NB4 (cell line): Measurements from ENCODE around the gene GJC1.
A peak's percentile ranks its signal among the peaks of the same experiment; 100 is the strongest.

ENCODE experiments used
- DNase-seq: peaks from one replicate; pipeline ENCODE4 v3.0.0; 2010; ENCODE audit warnings: low read depth
- H3K4me3 ChIP-seq: one replicate; pipeline ENCODE4 v1.5.1; 2011; ENCODE audit warnings: mild to moderate bottlenecking, low read depth, low read length, moderate library complexity
- CTCF ChIP-seq: IDR thresholded peaks from one replicate; pipeline ENCODE4 v1.5.1; 2012; ENCODE audit warnings: low read depth, low read length
- MAX ChIP-seq: IDR thresholded peaks from 2 replicates; pipeline ENCODE4 v1.6.1; 2011; ENCODE audit warnings: low read depth, low read length
- MYC ChIP-seq: IDR thresholded peaks from 2 replicates; pipeline ENCODE4 v1.6.1; 2011; ENCODE audit warnings: low read depth, low read length
- POLR2A ChIP-seq: IDR thresholded peaks from 2 replicates; pipeline ENCODE4 v1.6.1; 2011; ENCODE audit warnings: mild to moderate bottlenecking; ENCODE audit not compliant: insufficient read length; ENCODE audit errors: extremely low read depth

The GJC1 gene

DNA sequence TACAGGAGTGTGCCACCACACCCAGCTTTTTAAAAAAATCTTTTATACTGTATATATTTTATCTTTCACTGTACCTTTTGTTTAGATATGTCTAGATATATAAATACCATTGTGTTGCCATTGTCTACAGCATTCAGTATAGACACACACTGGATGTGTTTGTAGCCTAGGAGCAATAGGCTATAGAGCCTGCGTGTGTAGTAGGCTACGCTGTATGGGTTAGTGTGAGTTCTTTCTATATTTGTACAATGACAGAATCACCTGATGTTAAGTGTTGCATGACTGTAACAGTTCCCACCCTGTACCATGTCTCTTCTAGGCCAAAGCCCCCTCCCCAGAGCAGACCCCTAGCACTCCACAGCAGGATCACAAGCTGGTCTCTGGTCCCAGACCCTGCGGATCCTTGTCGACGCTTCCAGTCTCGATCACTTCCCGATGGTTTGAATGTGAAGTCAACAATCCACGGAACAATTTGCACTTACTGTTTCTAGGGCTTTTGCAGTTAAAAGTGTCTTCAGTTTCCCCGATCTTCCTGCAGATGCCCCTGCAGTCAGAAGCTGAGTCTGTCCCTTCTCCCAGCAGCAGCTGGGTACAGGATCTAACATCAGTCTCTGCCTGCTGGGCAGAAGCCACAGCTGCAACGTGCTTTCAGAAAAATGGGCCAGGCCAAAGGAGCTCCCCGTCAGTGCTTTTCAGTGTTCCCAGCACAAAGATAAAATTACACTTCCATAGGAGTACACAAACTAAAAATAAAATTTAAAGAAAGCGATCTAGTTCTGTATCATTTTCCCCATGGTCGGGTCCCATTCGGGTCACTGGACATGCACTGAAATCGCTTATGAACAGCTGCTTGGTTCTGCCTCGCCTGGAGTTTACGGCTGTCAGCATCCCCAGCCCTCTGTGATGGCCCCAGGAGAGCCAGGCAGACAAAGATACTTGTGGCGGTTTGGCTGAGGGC is 35.9 kb downstream of the GJC1 start:
- H3K4me3 ChIP-seq = peak overlapping the region; percentile 11
- no peak for DNase-seq
- no peak for TF ChIP-seq MYC
- no peak for TF ChIP-seq POLR2A
- no peak for TF ChIP-seq MAX
- TF ChIP-seq CTCF = no peak

- DNase-seq = no peak
- no peak overlapping the region for H3K4me3 ChIP-seq
- no peak for TF ChIP-seq CTCF
- TF ChIP-seq POLR2A = no peak
- TF ChIP-seq MYC = no peak
- TF ChIP-seq MAX = no peak
Measured at GRCh38 chr17:44792276-44792675, 37.8 kb downstream of the GJC1 start.

DNA sequence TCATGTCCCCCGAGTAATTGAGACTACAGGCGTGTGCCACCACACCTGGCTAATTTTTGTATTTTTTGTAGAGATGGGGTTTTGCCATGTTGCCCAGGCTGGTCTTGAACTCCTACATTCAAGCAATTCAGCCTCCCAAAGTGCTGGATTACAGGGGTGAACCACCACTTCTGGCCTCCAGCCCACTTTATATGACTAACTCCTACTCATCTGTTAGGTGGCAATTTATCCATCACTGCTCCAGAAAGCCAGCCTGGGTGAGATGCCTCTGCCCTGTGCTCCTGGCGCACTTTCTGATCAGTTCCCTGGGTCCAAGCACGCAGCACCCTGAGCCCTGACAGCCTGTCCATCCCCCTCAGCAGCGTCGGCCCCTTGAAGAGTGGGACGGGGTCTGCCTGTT is 41.9 kb downstream of the GJC1 start:
- no peak overlapping the region for H3K4me3 ChIP-seq
- TF ChIP-seq MAX (no peak), CTCF (no peak), POLR2A (no peak), MYC (no peak)
- no peak for DNase-seq

GRCh38 chr17:44787271-44787940 is 42.7 kb downstream of the GJC1 start:
- TF ChIP-seq CTCF (no peak), MAX (no peak), MYC (no peak), POLR2A (no peak)
- no peak for DNase-seq
- H3K4me3 ChIP-seq = no peak overlapping the region

DNA sequence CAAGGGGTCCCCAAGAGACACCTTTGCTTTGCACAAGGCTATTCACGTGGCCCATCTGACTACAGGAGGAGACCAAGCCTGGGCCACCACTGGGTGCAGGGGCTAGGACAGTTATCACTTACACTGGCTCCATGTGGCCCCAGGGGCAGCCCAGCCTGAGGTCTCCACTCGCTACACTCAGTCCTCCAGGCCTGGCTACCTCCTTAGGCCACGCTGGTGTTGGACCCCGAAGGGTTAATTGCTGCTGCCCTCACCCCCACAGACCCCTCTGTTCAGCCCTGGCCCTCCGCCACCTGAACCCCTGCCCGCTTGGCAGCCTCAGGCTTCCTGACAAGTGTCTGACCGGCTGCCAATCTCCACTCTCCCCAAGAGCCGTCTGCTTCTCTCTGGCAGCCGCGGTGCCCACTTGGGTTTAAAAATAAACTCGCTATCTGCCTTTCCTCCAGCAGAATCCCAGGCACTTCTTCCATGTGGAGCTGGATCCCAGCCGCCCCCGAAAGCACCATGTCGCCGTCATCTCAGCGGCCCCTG is 43.5 kb downstream of the GJC1 start:
- no peak for DNase-seq
- no peak for TF ChIP-seq POLR2A
- TF ChIP-seq MYC = no peak
- no peak for TF ChIP-seq CTCF
- no peak for TF ChIP-seq MAX
- no peak overlapping the region for H3K4me3 ChIP-seq
